Progenitor cell of endocrine pancreas (in vitro differentiated cells): ENCODE results near the gene SCLT1. TPM values are rescaled to one million over a fixed set of nuclear protein-coding genes. Genes with fewer than 3 reads are reported as not detected.

Source experiments
- DNase-seq: peaks from one replicate; pipeline ENCODE4 v3.0.0; 2021; ENCODE audit warnings: low spot score; ENCODE audit not compliant: unreplicated experiment
- H3K27ac Mint-ChIP-seq: 2 replicates; pipeline ENCODE4 v1.8.0; 2021; ENCODE audit warnings: mild to moderate bottlenecking, moderate library complexity, mixed read lengths
- H3K27me3 Mint-ChIP-seq: 2 replicates; pipeline ENCODE4 v1.8.0; 2021; ENCODE audit warnings: mixed read lengths
- H3K36me3 Mint-ChIP-seq: 2 replicates; pipeline ENCODE4 v1.8.0; 2022; ENCODE audit warnings: mixed read lengths; ENCODE audit not compliant: insufficient read depth
- H3K4me1 Mint-ChIP-seq: 2 replicates; pipeline ENCODE4 v1.8.0; 2021; ENCODE audit warnings: low read depth, mixed read lengths
- H3K4me3 Mint-ChIP-seq: 2 replicates; pipeline ENCODE4 v1.8.0; 2021; ENCODE audit warnings: low read depth, mild to moderate bottlenecking, moderate library complexity, mixed read lengths
- H3K9me3 Mint-ChIP-seq: 2 replicates; pipeline ENCODE4 v1.8.0; 2021; ENCODE audit warnings: low read depth, mixed read lengths
- total RNA-seq: library from RNA; stranded (reverse); gene quantifications from 2 replicates; pipeline ENCODE4 v1.2.1, GENCODE V29; 2021
- TF ChIP-seq, protein P1 (sequence below): fragments of 200-600 bp; sonication (generic); IDR thresholded peaks from one replicate; pipeline ENCODE4 v1.5.0; 2021; ENCODE audit warnings: antibody characterized with exemption, mild to moderate bottlenecking; ENCODE audit not compliant: unreplicated experiment

SCLT1 gene
- total RNA-seq, 1 donor from 2014 or later, result 16.1 TPM

DNA sequence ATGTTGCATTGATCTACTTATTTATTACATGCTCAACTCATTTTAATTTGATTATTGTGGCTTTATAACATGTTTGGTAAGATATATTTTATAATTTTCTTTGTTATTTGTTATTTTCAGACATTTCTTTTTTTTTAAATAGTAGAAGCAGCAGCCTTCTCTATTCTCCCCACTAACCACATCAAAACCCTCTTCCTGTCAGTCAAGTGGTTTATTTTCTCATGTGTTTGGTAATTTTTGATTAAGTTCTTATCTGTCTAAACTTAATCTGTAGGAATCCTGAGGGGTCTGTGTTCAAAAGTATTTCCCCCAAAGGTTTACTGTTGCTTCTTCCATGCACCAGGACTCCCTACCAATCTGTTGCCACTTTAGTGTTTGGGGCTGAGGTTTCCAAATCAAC lies 131.9 kb downstream of the SCLT1 start:
- Mint-ChIP-seq H3K4me3 (no peak overlapping the region), H3K27me3 (no peaks in the 10 kb centered on the region), H3K9me3 (no peaks in the 10 kb centered on the region), H3K27ac (no peak overlapping the region), H3K4me1 (no peaks in the 10 kb centered on the region), H3K36me3 (peaks cover 2% of the 10 kb centered on the region)
- DNase-seq, result no peak
- TF ChIP-seq, protein P1, sequence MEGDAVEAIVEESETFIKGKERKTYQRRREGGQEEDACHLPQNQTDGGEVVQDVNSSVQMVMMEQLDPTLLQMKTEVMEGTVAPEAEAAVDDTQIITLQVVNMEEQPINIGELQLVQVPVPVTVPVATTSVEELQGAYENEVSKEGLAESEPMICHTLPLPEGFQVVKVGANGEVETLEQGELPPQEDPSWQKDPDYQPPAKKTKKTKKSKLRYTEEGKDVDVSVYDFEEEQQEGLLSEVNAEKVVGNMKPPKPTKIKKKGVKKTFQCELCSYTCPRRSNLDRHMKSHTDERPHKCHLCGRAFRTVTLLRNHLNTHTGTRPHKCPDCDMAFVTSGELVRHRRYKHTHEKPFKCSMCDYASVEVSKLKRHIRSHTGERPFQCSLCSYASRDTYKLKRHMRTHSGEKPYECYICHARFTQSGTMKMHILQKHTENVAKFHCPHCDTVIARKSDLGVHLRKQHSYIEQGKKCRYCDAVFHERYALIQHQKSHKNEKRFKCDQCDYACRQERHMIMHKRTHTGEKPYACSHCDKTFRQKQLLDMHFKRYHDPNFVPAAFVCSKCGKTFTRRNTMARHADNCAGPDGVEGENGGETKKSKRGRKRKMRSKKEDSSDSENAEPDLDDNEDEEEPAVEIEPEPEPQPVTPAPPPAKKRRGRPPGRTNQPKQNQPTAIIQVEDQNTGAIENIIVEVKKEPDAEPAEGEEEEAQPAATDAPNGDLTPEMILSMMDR, result no peak

DNA sequence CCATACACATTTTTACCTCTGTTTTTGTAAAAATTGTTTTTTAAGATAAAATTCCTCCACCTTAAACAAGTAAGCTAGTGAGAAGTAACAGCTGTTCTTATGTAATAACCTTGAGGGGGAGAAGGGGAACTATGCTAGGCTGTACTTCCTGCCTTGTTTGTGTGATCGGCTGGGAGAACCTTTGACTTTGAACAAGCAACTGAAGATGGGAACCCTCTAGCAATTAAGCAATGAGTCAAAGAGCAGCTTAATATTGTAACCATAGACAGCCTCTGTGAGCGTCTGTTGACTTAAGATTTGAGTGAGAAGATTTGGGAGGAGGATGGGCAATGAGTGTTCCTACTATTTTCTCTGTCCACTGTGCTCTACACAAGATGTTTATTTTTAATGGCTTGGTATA lies 135.1 kb downstream of the SCLT1 start:
- Mint-ChIP-seq H3K27ac (no peak overlapping the region), H3K9me3 (no peaks in the 10 kb centered on the region), H3K4me3 (no peak overlapping the region), H3K36me3 (no peaks in the 10 kb centered on the region), H3K27me3 (no peaks in the 10 kb centered on the region), H3K4me1 (no peaks in the 10 kb centered on the region)
- TF ChIP-seq, protein P1, result no peak
- DNase-seq, result no peak

DNA sequence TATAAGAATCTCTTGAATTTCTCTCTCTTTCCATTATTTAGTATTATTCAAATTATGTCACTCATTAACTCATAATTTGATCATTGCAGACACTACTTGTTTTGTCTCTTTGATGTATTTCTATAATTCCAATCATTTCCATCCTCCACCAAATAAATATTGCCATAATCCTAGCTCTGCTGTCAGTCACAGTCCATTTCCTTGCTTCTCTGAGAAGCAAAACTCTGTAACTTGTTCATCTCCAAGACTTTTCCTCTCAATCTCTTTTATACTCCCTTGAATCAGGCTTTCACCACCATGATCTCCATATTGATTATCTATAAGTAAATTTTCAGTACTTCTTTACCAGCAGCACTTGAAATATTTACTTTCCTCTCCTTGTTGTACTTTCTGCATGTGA lies 135.9 kb downstream of the SCLT1 start:
- no peaks in the 10 kb centered on the region for H3K4me1 Mint-ChIP-seq
- no peaks in the 10 kb centered on the region for H3K36me3 Mint-ChIP-seq
- H3K4me3 Mint-ChIP-seq, result no peak overlapping the region
- no peaks in the 10 kb centered on the region for H3K9me3 Mint-ChIP-seq
- DNase-seq, result no peak
- H3K27ac Mint-ChIP-seq, result no peak overlapping the region
- TF ChIP-seq, protein P1, result no peak
- no peaks in the 10 kb centered on the region for H3K27me3 Mint-ChIP-seq

DNA sequence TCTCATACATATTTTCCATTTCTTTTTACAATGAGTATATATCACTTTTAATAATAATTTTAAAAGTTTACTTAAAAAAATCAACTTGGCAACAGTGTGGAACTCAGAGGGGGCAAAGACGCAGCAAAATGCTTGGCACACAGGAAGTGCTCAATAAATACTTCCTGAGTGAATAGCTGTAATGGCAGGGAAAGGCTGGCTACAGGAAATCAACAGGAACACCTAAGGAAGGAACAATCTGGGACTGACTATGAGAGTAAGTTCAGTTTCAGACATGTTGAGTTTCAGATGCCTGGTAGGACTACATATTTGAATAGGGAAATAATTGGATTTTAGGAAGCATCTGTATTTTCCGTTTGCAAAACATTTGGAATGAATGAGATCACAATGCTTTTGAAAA lies 137.6 kb downstream of the SCLT1 start:
- TF ChIP-seq, protein P1, result no peak
- Mint-ChIP-seq H3K27me3 (no peaks in the 10 kb centered on the region), H3K4me1 (no peaks in the 10 kb centered on the region), H3K36me3 (peaks cover 1% of the 10 kb centered on the region), H3K9me3 (no peaks in the 10 kb centered on the region), H3K27ac (no peak overlapping the region), H3K4me3 (no peak overlapping the region)
- no peak for DNase-seq

DNA sequence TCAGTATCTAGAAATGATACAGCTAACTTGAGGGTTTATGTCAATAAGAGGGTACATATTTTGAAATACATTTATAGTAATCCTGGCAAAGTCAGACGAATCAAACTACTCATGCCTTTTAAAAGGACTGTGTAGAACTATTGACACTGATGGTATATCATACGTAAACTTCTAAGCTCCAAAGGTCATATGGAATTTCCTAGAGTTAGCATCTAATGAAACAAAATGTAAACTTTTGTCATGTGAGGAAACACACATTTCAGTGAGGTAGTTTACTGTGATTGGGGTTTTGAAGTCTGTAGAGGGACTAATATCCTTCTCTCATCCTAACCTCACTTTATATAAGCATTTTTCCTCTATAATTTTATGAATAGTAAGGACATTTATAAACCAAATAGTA lies 138.4 kb downstream of the SCLT1 start:
- H3K27ac Mint-ChIP-seq, result no peak overlapping the region
- H3K9me3 Mint-ChIP-seq, result no peaks in the 10 kb centered on the region
- DNase-seq, result no peak
- H3K4me1 Mint-ChIP-seq, result no peaks in the 10 kb centered on the region
- TF ChIP-seq, protein P1, result no peak
- H3K36me3 Mint-ChIP-seq, result peaks cover 3% of the 10 kb centered on the region
- H3K4me3 Mint-ChIP-seq, result no peak overlapping the region
- no peaks in the 10 kb centered on the region for H3K27me3 Mint-ChIP-seq
